Tibial nerve (tissue), 4 donors: Measurements from ENCODE around the gene CYP20A1.

Experiments
- CTCF ChIP-seq, 5 experiments: fragments of 200-600 bp in 3 of 5; fragments of 450-650 bp in 2 of 5; sonication (generic) in 3 of 5; IDR thresholded peaks; one replicate each; pipeline ENCODE4 v1.5.1; 2016 to 2019; ENCODE audit warnings: antibody characterized with exemption in 5 of 5, mild to moderate bottlenecking in 3 of 5, moderate library complexity in 2 of 5
- EP300 ChIP-seq, 2 donors: sonication (generic); formaldehyde crosslinking; IDR thresholded peaks; one replicate each; pipeline ENCODE4 v1.6.1; 2017; ENCODE audit warnings: antibody characterized with exemption in 2 of 2, mild to moderate bottlenecking in 1 of 2
- POLR2A ChIP-seq, 2 donors: fragments of 450-650 bp; IDR thresholded peaks; one replicate each; pipeline ENCODE4 v1.6.1; 2017; ENCODE audit warnings: antibody characterized with exemption in 2 of 2, mild to moderate bottlenecking in 2 of 2, moderate library complexity in 2 of 2

GRCh38 chr2:203352604-203353255 lies 113.9 kb downstream of the CYP20A1 start:
- TF ChIP-seq POLR2A (IDR thresholded peaks at IDR 0.05) (no peak), CTCF (IDR thresholded peaks at IDR 0.05) (no peak), EP300 (IDR thresholded peaks at IDR 0.05) (no peak)
